HUDEP-2 (cell line): ENCODE results near the gene SLC48A1.
"Not testable (repeated sequence)": the region's sequence is repeated elsewhere in the genome, so short reads cannot be mapped to it uniquely, and the experiment has no call there.

Experiments
- DNase-seq, 76 experiments: peaks; one replicate each; lab custom pipeline; 2025; ENCODE audit not compliant: unreplicated experiment in 76 of 76; lab: John Stamatoyannopoulos, UW

SLC48A1 gene

DNA sequence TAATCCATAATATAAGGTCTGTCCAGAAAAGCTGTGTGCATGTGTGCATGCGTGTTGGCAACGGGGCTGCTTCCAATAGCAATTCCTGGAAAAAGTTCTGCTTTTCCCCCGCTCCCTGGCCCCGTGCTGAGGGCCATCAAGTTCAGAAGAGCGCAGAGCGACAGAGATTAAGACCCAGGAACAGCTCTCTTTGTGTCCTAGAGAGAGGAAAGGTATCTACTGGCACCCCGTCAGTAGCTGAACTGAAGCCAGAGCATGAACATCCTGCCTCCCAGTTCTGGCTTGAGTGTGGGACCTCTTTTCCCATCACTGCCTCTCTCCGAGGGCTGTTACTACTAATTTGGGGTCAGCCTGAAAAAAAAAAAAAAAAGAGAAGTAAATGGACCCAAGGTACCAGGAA lies 31.1 kb downstream of the SLC48A1 start:
- DNase-seq, result no peak

DNA sequence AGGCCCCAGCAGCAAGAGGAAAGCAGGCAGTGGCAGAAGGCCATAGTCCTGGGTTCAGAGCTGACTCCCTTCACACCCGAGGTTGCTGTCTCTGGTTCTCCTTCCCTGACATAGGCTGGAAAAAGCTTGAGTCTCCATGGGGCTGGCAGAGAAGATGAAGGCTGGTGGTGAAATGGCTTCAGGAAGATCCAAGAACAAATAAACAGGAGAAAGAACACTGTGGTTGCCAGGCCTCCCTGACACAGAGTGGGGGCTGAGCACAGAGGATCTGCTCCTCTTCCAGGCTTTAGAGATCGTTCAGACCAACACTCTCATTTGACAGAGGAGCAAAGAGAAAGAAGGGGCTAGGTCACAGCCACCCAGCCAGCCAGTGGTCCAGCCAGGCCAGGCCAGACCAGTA lies 32.4 kb downstream of the SLC48A1 start:
- DNase-seq, result no peak

DNA sequence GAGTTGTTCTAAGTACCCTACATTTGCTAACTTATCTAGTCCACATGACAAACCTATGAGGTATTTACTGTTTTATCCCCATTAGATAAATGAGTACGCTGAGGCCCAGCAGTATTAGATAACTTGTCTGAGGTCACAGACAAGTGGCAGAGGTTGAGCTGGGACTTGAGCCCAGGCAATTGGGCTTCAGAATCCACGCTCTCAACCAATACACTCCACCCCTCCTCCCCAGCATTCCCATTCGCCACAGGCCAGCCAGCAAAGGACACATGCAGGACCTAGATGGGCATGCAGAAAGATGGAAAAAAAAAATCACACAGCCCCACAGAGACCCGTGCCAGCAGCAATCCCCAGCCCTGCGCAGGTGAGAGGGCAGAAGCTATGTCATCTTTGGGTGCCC lies 34.3 kb downstream of the SLC48A1 start:
- peak in 8 of 76 experiments; percentile 5 to 21 (median 11) for DNase-seq

DNA sequence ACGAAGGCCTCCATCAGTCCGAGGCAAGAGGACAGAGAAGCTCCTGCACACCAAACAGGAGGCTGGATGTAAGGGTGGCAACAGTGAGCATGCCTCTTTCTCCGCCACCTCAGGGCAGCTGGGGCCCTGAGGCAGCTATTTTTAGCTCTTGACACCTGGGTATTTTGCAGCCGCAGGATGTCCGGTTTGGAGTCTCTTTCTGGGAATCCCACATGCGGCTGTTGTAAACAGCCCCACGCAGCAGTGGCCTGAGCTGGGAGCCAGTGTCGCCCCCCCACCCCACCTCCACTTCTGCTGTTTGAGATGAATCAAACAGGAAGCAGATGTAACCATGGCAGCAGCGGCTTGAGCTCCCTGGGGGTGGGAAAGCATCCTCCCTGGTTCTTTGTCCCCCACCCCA lies 35.0 kb downstream of the SLC48A1 start:
- no peak for DNase-seq

DNA sequence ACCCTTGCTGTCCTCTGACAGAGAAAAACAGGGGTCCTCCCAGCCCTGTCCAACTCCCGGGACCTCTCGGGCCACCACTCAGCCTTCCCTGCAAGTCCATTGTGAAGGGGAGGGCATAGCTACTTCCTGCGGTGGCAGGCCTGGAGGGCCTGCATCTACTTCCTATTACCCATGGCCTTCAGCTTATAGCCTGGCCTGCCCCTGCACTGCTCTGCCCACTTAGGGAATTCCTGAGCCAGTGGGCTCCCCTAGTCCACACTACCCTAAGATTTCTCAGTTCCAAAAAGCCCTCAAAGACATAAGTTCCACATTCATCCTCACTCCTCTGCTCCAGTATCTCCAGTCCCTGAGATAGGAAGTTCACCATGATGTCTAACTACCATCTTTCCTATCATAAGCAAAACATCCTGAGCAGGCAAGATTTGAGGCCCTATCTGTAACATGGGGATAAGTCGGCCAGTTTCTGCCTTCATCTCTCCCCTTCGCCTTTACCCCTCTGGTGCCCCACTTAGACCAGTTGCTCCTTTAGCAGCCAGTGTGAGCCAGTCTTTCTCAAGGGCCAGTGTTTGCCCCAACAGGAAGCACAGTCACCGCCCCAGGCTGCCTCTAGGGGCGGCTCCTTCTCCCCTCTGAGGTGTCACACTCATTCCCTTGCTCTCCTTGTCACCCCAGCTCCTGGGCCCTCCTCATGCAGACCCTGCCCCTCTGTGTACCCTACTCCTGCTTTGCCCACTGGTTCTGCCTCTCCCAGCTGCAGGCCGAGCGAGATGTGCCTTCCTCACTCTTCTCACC lies 35.7 kb downstream of the SLC48A1 start:
- DNase-seq, result peak in 15 of 76 experiments; percentile 4 to 41 (median 22)

DNA sequence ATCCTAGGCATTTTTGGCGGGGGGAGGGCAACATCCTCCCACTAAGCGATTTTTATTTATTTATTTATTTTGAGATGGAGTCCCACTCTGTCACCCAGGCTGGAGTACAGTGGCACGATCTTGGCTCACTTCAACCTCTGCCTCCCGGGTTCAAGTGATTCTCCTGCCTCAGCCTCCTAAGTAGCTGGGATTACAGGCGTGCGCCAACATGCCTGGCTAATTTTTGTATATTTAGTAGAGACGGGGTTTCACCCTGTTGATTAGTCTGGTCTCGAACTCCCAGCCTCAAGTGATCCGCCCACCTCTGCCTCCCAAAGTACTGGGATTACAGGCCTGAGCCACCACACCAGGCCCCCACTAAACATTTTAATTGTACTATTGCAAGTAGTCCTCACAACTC lies 36.5 kb downstream of the SLC48A1 start:
- DNase-seq, result not testable (repeated sequence)

DNA sequence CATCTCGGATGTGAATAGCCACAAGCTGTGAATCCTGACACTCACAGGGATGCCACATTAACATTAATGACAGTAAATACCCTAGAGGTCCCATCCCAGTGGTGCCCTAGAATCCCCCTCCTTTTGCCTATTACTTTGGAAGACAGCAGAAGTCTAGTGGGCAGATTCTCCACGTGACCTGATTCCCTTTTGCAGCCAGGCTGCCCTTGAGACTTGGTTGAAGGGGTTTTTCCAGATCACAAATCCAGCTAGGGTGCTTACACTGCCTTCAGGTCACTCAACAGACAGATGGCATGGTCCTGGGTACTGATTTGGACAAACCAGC lies 38.0 kb downstream of the SLC48A1 start:
- no peak for DNase-seq

DNA sequence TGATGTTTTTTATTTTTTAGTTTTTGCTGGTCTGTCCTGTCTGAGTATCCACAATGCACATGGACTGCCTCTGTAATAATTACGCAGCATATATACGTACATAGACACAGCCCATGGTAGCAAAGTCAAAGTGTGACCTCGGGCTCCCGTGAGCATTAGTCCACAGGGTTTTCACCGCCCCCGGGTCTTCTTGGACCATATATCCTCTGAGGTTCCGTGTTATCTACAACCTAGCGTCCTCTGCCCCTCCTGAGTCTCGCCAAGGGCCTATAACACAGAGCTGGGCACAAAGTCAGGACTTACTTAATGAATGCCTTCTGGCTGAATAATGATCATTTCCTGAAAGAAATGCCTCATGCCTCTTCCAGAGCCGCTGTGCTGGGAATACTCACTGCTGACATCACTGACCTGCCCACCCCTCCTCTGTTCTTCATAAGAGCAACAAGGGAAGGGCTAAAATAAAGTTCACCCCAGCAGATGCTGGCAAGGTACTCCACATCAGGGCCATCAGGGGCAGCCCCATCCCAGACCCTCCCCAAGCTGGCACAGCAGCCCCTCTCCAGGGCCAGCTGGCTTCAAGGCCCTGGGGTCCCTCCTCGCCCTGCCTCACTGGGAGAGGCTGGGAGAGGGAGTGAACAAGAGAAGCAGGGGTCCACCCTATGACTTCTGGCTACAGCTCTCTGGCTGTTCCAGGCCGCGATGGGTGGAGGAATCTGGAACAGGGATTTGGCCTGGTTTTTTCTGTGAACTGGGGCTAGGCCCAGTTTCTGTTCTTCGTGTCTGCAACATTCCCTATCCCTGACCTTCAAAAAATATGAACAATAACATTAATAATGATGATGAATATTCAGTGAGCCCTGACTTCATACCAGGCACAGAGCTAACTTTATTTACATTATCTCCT lies 38.8 kb downstream of the SLC48A1 start:
- DNase-seq, result no peak

DNA sequence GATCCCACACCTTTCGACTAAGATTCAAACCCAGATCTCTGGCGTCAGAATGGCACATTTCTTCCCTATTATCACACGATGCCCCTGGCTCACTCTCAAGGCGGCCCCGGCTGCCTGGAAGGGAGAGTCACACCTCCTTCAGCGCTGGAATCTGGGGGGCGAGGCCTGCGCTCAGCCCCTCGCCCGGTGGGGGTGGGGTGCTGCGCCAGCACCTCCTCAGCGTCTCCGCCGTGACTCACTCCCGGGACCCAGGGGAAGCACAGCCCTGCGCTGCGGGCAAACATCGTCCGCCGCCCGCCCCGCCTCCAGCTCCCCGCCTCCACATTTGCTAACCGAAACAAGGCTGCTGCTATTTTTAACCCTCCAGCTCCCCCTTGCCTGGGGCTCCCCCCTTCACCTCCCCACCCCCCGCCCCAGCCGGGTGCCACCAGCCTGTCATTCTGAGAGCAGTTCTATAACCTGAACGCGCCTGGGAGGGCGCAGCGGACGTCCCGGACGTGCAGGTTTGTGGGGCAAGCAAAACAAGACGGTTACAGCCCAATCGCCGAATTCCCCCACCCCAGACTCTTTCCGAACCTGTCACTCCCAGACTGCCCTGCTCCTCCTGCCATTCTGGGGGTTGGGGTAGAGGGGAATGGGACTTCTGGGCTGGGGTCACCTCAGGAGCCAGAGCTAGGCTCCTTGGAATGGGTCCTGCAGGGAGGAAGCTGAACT lies 39.9 kb downstream of the SLC48A1 start:
- peak in 62 of 76 experiments; percentile 14 to 82 (median 56) for DNase-seq

DNA sequence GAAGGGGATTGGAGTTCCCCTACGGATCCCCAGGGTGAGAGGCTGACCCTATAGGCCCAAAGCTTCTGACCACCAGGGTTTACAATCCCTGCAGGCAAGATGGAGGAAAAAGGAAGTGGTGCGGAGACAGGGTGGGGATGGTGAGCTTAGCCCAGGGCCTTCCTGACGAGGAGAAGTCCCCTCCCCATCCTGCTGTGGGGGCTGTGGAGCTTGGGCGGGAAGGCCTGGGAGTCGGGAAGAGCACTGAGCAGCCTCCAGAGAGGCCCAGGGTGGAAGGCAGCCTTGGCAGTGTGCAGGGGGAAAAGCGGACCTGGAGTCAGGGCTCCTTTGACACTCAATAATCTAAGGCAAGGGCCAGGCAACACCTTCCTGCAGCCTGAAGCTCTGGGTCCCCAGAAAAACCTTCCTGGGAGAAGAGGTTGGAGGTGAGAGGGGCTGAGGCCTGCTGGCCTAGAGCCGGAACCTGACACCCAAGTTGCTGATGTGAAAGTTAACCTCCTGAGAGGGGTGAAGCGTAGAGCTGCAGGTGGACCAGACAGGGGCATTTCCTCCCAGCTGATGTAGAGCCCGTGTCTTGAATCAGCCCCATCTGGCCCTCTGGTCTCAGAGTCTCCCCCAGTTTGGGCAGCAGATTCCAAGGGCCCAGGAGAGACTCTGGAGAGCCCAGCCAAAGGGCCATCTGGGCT lies 40.6 kb downstream of the SLC48A1 start:
- no peak for DNase-seq

DNA sequence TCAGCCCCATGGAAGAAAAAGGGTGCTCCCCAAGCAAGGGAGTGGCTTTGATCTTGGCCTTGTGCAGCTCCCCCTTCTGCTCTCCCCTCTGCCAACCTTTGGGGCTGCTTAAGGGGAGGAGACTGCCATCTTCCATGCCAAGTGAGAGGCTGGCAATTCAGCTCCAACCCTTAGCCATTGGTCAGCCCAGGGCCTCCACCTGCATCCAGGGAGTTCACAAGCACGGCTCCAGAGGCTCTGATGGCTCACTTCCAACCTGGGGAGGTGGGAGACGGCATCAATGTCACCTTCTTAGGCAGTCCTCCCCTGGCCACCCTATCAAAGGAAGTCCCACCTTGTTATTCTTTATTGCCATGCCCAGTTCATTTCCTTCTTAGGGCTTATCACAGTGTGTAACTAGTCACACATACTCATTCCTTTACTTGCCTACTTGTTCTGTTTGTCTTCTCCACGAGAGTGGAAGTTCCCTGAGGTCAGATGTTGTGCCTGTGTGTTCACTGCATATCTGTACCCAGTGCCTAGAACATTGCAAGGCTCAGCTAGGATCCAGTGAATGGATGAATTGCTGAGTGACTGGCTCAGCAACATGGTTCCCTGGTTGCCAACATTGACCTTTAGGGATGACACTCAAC lies 41.6 kb downstream of the SLC48A1 start:
- DNase-seq, result no peak

DNA sequence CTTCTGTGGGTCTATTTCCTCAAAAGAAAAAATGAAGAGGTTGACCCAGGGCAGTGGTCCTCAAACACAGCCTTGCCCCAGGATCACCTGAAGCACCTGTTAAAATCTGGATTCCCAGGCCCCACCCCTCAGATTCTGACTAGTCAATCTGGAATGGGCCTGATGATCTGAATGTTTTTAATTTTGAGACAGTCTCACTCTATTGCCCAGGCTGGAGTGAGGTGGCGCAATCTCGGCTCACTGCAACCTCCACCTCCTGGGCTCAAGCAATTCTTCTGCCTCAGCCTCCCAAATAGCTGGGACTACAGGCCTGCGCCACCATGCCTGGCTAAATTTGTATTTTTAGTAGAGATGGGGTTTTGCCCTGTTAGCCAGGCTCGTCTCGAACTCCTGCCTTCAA lies 42.4 kb downstream of the SLC48A1 start:
- not testable (repeated sequence) for DNase-seq

DNA sequence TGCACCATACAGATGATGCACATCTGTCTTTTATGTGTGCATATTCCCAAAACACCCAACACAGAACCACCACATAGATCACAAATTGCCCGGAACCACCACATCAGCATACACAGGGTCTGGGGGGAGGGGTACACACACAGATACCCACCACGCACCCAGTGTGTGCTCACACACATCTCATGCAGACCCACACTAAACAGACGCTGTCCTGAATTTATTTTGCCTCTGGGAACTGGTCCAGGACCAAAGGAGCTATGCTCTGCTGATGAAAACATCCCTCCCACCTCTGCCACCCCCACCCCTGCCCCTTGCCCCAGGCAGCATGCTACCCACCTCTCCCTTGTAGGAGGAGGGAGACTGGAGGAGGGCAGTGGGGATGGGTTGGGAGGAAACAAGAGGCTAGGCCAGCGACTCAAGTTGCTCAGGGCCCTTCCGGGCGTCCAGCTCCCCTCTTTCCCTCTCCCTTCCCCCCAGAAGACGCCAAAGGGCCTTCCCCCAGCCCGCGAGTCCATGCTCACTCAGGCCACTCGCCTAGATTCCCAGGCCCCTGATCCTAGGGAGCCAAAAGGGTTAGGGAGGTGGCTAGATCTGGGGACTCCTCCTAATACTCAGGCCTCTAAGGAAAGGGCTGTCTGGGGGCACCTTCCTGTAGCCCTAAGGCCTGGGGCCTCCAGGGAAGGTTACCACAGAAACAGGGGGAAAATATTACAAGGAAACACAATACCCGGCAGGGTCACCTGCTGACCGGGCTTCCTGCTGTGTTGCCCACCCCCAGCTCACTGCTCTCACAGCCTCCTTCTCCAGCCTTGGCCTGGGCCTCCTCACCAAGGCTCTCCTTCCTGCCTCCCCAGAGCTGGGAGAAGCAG lies 43.6 kb downstream of the SLC48A1 start:
- DNase-seq, result no peak

DNA sequence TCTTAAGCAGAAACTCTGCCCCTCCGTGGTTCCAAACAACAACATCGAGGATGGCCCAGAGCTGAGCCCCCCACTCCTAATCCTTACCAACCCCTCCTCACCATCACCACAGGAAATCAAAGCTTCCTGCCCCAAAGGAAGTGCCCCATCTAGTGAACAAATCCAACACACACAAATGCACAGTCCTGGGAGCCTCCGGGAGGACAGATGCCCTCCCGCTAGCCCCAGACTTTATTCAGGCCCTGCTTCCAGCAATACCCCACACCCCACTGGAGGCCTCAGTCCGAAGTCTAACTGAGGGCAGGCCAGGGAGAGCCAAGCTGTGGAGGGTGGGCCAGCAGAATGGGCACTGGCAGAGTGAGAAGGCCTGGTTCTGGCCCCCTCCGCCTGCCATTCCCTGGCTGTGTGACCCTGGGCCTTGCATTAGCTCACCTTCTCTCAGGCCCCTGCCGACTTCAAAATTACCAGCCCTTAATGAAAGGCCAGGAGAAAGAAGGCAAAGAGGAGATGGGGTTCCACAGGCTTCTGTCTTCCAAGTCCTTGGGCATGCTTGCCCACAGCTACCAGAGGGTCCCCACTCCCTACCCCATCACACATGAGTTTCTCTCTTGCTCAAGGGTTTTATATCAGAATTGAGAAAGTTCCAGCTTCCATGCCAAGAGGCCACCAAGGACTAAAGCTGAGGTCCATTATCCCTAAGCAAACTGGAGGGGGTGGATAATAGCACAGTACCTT lies 44.4 kb downstream of the SLC48A1 start:
- DNase-seq, result peak in 1 of 76 experiments; percentile 8

DNA sequence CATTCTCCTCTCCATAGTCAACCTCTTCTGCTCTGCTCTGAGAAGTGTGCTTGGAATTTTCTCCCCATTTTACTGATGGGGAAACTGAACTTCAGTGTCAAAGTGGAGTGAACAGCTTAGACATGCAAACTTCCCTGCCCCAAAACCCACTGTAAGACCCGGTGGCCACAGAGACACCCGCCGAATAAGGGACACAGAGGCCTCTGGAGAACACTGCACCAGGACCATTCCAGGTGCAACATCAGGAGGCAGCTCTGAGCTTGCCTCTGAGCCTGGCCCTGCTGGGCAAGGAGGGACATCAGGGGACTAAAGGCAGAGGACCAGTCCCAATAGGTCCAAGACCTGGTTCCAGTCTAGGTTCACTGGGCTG lies 45.0 kb downstream of the SLC48A1 start:
- DNase-seq, result no peak

DNA sequence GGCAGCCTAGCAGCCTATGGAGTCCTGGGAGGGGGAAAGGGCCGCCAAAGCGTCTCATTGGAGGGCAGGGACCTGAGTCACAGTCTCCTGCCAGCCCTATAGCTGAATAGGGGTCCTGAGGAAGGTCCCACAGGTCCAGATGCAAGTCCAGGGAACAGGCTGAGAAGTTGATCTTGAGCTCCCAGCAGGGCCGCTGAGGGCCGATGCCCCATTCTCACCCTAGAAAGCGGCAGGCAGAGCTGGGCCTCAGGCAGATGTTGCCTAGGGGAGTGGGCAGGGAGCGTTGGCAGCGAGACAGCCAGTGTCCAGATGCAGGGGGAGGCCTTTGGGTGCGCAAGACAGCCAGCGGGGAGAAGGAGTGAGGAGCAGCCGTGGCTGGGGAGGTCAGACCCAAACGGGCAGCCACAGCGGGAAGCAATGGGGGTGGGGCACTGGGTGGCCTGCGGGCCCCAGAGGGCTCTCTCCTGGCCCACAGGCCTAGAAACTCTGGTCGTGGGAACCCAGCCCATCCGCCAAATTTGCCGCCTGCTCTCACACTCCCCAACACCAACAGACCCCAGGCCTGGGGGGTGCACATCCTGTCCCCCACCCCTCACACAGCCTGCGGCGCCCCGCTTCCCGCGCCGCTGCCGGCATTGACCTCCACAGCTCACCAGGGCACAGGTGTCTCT lies 45.6 kb downstream of the SLC48A1 start:
- peak in 14 of 76 experiments; percentile 9 to 70 (median 30) for DNase-seq

DNA sequence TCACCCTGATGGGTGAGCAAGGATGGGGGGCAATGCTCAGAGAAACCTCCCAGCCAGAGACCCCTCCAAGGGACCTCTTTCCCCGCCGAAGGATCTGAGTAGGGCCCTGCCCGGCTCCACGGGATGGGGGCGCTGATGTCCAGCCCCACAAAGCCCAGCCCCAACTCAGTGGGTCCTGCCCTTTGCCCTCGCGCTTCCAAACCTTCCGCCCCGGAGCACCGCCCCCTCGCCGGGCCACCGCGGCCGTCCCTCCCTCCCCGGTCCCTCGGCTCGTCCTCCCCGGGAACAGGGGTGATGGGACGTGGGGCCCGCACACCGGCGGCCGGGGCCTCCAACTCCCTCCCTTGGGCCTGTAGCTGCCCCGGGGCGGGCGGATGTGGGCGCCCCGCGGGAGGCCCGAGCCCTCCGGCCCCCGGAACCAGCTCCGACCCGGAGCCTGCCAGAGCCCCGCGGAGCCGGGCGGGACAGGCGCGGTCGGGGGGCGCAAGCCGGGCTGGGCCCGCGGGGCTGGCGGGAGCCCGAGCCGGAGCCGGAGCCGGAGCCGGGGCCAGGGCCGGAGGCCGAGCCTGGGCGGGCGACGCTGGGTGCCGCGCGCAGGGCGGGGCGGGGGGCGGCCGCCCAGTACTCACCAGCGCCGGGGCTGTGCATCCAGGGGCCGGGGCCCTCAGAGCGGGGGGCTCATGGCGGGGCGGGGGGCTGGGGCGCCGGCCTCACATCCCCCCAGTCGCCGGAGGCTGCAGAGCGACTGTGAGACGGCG lies 46.3 kb downstream of the SLC48A1 start:
- DNase-seq, result peak in 38 of 76 experiments; percentile 14 to 64 (median 35)
